Stimulated activated CD8-positive, alpha-beta memory T cell treated with anti-CD3 and anti-CD28 coated beads, Interleukin-15, amount 100 ng/mL, for 48 hours (primary cell): ENCODE measurements around the gene BRCA1.
"Not testable (repeated sequence)": the region's sequence is repeated elsewhere in the genome, so short reads cannot be mapped to it uniquely, and the experiment has no call there.

Experiments used
- DNase-seq, 2 donors: peaks; one replicate each; pipeline ENCODE4 v3.0.0-alpha.2; 2020; ENCODE audit warnings: low read depth in 2 of 2

BRCA1 gene

DNA sequence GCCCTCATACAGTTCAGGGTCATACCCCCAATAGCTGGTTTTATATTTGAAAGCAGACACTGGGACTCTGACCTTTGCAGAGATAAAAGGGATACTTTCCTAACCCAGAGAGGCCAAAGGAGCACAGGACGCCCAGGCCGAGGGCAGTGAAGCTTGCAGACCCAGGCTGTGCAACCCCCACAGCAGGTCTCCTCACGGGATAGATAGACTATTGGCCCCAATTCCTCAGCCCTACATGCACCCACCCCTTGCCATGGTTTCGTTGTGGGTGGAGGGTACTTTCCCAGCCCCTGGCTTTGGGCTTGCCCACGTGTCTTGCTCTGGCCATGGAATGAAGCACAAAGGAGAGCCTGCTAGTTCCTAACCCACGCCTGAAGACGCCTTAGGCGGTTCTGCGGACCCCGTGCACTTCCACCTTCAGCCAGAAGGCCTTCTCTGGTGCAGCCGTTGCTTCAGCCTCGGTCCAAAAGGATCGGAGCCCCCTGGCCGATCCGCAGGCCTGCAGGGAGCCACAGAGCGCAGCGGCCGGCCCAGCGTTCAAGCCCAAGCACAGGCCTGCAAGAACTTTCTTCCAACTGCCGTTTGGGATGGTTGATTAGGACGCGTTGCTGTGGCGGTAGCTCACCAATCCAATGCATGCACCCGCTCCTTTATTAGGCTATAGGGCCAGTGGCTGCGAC lies 9.8 kb upstream of the BRCA1 start:
- DNase-seq, result no peak

DNA sequence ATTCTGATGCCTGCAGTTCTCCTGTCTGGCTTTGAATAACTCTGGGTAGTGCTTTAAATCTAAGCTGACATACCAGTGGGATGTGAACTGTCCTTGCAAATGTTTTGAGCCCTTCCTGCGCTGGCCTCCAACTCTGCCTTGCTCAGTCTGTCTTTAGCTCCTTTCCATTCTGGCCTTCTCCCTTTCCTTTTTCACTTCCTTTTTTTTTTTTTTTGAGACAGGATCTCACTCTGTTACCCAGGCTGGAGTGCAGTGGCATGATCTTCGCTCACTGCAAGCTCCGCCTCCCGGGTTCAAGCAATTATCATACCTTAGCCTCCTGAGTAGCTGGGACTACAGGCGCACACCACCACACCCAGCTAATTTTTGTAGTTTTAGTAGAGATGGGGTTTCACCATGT lies 8.3 kb upstream of the BRCA1 start:
- DNase-seq, result not testable (repeated sequence)

DNA sequence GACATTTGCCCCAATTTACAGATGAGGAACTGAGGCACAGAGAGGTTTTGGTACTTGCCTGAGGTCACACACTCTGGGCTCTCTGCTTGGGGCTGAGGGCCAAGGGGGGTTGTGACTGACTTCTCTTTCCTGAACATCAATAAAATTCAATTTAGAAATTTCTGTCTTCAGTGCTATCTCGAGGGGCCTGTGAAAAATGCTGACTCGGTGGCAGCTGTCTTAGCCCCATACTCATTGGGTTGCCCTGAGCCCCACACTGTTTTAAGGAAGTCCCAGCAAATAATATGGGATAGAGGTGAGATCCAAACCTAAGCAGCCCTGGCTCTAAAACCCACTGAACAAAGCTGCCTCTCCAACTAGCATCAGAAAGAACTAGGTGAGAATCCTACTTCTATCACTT lies 7.0 kb upstream of the BRCA1 start:
- DNase-seq, result no peak

DNA sequence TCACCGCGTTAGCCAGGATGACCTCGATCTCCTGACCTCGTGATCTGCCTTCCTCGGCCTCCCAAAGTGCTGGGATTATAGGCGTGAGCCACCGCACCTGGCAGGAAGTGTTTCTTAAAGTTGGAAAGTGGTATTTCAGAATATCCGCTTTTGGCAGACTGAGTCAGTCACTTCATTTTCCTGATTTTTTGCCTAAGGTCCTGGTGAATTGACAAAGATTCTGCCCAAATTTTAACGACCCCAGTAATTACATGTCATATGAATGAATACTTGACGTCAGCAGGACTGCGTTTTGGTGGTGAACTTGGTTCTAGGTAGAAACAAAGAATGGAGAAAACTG lies 4.5 kb upstream of the BRCA1 start:
- DNase-seq, result no peak

DNA sequence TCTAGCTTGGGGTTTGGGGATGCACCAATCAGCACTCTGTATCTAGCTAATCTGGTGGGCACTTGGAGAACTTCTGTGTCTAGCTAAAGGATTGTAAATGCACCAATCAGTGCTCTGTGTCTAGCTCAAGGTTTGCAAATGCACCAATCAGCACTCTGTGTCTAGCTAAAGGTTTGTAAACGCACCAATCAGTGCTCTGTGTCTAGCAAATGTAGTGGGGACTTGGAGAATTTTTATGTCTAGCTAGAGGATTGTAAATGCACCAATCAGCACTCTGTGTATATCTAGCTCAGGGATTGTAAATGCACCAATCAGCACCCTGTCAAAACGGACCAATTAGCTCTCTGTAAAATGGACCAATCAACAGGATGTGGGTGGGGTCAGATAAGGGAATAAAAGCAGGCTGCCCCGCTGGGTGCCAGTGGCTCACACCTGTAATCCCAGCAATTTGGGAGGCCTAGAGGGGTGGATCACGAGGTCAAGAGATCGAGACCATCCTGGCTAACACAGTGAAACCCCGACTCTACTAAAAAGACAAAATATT lies 2.2 kb upstream of the BRCA1 start:
- DNase-seq, result not testable (repeated sequence)

DNA sequence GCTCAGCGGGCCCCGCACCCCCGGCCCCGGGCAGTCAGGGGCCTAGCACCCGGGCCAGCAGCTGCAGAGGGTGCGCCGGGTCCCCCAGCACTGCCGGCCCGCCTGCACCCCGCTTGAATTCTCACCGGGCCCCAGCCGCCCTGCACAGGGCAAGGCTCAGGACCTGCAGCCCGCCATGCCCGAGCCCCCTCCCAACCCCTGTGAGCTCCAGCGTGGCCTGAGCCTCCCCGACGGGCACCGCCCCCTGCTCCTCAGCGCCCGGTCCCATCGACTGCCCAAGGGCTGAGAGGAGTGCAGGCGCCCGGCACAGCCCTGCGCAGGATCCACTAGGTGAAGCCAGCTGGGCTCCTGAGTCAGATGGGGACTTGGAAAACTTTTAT lies 1.7 kb upstream of the BRCA1 start:
- no peak for DNase-seq

DNA sequence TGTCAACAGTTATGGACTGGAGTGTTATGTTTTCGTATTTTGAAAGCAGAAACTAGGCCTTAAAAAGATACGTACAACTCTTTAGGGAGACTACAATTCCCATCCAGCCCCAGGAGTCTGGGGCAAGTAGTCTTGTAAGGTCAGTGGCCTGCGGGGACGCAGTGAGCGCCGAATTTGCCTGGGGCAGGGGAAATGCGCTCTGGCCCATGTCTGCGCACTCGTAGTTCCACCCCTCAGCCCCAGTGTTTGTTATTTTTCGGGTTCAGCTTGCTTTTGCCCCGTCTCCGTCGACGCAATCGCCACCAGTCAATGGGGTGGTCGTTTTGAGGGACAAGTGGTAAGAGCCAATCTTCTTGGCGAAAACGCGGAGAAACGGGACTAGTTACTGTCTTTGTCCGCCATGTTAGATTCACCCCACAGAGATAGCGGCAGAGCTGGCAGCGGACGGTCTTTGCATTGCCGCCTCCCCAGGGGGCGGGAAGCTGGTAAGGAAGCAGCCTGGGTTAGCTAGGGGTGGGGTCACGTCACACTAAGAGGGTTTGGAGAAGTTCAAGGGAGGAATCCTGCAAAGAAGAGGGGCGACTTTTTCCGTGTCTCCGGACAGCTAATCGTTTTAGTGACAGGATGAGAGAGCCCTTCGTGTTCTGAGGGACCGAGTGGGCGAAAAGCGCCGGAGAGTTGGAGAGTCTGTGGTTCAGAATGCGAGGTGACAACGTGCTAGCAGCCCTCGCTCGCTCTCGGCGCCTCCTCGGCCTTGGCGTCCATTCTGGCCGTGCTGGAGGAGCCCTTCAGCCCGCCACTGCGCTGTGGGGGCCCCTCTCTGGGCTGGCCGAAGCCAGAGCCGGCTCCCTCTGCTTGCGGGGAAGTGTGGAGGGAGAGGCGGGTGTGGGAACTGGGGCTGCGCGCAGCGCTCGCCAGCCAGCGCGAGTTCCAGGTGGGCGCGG lies 1.1 kb upstream of the BRCA1 start:
- no peak for DNase-seq

DNA sequence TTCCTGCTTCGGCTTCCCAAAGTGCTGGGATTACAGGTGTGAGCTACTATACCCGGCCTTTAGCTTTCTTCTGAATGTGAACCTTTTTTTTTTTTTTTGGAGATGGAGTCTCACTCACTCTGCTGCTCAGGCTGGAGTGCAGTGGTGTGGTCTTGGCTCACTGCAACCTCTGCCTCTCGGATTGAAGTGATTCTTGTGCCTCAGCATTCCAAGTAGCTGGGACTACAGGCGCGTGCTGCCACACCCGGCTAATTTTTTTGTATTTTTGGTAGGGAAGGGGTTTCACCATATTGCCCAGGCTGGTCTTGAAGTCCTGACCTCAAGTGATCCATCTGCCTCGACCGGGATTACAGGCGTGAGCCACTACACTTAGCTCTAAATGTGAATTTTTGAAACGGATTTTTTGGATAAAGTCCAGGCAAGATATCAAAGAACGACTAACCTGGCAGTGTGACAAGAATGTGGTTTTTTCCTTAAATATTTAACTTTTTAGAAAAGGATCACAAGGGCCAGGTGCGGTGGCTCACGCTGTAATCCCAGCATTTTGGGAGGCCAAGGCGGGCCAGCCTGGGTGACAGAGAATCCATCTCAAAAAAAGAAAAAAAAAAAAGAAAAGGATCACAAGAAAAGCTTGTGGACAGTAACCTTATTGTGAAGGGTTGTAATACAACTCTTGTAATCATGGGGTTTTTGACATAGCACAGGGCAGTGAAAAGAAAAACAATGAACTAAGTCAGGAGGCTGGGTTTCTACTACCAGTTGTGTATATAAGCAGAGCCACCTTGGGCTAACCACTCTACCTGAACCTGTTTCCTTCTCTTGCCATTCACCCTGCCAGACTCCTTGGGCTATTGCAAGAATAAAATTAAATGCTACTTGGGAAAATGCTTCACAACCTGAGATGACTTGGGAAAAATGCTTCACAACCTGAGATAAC lies 6.2 kb downstream of the BRCA1 start:
- DNase-seq, result no peak

DNA sequence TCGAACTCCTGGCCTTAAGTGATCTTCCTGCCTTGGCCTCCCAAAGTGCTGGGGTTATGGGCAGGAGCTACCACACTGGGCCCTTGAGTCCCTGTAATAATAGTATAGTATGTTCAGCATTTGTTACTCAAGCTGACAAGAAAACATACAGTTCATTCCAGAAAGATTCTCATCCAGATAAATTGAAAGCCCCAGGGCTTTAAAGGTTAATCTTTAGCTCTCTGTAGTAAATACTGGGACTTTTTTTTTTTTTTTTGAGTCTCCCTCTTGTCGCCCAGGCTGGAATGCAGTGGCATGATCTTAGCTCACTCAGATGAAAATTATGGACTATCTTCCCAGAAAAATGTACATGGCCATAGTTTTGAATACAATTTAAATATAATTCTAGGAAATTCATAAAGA lies 11.0 kb downstream of the BRCA1 start:
- no peak for DNase-seq

DNA sequence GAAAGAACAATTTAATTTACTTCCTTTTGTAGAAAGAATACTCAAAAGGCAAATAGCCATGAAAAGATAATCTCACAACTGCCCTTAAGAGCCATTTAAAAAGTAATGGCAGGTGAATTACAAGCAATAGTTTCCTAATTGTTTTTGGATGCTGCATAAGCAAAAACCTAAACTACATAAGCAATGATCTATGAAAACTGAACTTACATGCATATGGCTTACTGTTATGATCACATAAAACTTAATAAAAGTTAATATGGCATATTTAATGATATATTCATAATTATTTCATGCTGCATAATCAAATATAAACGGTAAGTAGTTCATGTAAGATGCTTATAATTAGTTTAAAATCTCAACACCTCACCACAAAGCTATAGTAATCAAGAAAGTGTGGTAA lies 18.6 kb downstream of the BRCA1 start:
- no peak for DNase-seq

DNA sequence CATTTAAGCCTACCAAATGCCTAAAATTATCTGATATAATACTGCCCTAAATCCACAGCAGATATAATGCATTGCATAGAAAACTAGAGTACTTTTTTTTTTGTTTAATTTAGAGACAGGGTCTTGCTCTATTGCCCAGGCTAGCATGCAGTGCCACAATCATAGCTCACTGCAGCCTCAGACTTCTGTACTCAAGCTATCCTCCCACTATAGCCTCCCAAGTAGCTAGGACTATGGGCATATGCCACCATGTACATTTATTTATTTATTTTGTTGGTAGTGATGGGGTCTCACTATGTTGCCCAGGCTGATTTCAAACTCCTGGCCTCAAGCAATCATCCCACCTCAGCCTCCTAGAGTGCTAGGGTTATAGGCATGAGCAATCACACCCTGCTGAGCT lies 20.0 kb downstream of the BRCA1 start:
- DNase-seq, result no peak

DNA sequence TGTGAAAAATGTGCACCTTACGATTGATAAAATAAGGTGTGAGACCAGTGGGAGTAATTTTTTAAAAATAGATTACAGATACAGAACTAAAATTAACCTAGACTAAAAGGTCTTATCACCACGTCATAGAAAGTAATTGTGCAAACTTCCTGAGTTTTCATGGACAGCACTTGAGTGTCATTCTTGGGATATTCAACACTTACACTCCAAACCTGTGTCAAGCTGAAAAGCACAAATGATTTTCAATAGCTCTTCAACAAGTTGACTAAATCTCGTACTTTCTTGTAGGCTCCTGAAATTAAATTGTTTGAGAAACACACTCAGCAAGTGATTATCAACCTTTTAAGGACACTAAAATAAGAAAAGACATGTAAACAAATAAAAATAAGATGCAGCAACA lies 20.5 kb downstream of the BRCA1 start:
- DNase-seq, result no peak

DNA sequence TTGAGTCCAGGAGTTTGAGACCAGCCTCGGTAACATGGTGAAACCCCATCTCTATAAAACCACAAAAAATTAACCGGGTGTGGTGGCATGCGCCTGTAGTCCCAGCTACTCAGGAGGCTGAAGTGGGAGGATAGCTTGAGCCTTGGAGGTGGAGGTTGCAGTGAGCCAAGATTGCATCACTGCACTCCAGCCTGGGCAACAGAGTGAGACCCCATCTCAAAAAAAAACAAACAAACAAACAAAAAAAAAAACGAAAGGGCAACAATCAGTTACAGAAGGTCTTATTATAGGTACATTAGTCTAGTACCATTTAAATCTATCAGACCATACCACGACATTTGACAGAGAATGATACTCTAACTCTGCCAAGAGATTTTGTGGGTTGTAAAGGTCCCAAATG lies 29.8 kb downstream of the BRCA1 start:
- not testable (repeated sequence) for DNase-seq

DNA sequence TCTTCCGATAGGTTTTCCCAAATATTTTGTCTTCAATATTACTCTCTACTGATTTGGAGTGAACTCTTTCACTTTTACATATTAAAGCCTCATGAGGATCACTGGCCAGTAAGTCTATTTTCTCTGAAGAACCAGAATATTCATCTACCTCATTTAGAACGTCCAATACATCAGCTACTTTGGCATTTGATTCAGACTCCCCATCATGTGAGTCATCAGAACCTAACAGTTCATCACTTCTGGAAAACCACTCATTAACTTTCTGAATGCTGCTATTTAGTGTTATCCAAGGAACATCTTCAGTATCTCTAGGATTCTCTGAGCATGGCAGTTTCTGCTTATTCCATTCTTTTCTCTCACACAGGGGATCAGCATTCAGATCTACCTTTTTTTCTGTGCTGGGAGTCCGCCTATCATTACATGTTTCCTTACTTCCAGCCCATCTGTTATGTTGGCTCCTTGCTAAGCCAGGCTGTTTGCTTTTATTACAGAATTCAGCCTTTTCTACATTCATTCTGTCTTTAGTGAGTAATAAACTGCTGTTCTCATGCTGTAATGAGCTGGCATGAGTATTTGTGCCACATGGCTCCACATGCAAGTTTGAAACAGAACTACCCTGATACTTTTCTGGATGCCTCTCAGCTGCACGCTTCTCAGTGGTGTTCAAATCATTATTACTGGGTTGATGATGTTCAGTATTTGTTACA lies 30.9 kb downstream of the BRCA1 start:
- DNase-seq, result no peak

DNA sequence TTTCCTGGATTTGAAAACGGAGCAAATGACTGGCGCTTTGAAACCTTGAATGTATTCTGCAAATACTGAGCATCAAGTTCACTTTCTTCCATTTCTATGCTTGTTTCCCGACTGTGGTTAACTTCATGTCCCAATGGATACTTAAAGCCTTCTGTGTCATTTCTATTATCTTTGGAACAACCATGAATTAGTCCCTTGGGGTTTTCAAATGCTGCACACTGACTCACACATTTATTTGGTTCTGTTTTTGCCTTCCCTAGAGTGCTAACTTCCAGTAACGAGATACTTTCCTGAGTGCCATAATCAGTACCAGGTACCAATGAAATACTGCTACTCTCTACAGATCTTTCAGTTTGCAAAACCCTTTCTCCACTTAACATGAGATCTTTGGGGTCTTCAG lies 32.3 kb downstream of the BRCA1 start:
- DNase-seq, result no peak

DNA sequence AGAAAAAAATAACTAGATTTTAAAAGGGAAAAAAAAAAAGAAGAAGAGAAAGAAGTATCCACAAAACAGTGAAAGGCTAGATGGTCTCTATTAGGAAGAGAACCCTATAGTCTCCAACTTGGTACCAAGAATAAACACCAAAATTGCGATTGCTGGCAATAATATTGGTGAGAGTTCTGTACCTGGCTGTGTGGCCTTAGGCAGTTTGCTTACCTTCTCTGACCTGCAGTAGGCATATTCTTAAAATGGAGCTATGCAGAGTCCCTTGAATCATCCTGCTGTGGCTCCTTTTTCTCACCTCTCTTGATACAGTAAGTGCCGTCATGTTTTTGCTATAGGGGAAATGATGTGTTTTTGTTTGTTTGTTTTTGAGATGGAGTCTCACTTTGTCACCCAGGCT lies 35.1 kb downstream of the BRCA1 start:
- no peak for DNase-seq

DNA sequence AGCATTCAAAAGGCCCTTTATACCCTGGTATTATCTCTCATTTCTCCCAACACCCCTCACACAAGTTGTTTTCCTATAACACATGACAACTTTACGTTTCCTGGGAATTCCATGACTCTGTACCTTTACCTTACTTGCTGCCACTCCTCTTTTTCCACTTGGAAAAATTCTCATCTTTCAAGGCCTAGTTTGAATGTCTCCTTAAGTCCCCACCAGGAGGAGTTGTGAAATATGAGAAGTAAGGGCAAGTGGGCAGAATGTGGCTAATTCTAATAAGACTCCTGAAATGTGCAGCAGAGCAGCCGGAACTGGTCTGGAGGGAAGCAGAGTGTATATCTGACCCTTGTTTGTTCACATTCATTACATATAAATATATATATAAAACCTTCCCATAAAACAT lies 39.7 kb downstream of the BRCA1 start:
- no peak for DNase-seq

DNA sequence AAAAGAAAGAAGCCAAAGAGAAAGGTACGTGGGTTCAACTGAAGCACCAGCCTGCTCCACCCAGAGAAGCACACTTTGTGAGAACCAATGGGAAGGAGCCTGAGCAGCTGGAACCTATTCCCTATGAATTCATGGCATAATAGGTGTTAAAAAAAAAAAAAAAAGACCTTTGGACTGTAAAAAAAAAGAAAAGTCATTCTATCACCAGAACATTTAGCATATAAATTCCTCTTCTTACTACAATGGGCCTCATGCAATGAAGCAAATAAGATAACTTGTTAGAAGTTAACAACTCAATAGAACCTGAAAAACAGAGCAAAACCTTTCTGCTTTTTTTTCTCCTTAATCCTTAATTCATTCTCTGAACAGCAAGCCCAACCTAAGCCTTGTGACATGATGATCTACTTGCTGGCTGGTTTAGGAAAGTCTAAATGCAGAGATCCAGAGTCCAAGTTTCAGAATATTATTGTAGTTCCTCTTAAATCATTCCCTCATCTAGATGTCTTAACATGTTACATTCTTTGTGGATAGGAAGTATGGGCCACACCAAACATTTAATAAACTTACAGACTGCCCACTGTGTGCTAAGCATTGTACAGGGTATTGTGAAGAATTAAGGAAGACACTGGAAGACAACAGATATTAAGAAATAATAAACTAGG lies 45.4 kb downstream of the BRCA1 start:
- DNase-seq, result no peak

DNA sequence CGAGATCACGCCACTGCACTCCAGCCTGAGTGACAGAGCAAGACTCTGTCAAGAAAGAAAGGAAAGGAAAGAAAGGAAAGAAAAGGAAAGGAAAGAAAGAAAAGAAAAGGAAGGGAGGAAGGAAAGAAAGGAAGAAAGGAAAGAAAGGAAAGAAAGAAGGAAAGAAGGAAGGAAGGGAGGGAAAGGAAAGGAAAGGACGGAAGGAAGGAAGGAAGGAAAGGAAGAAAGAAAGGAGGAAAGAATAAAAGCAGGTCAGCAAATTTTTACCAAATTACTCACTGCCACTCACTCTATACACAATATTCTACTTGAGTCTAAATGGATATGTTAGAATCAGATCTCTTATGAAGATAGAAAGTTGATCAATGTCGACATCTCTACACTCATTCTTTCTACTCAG lies 50.3 kb downstream of the BRCA1 start:
- no peak for DNase-seq

DNA sequence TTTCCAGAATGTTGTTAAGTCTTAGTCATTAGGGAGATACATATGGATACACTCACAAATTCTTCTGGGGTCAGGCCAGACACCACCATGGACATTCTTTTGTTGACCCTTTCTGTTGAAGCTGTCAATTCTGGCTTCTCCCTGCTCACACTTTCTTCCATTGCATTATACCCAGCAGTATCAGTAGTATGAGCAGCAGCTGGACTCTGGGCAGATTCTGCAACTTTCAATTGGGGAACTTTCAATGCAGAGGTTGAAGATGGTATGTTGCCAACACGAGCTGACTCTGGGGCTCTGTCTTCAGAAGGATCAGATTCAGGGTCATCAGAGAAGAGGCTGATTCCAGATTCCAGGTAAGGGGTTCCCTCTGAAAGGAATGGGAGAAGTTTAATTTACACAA lies 54.3 kb downstream of the BRCA1 start:
- no peak for DNase-seq

DNA sequence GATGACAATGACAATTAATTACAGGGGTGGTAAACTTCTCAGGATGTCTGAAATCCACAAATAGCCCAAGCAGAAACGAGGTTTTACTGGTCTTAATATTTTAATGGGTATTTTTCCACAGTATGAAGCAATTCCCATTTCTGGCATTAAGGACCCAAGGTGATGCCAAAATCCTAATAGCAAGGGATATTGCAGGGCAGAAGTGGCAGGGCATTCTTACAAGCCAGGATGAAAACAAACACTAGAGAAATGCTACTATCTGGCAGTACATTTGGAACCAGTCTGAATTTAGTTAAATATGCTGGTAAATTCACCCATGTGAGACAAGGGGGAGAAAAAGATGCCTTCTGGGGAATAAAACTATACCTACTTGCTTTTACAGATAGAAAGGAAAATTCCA lies 54.9 kb downstream of the BRCA1 start:
- DNase-seq, result no peak
